Measurements from ENCODE around the gene ABCD2. TPM values are rescaled to one million over a fixed set of nuclear protein-coding genes. Genes with fewer than 3 reads are reported as not detected.
"Not testable (repeated sequence)": the region's sequence is repeated elsewhere in the genome, so short reads cannot be mapped to it uniquely, and the experiment has no call there.

ABCD2 gene
- total RNA-seq, 1 donor from 2014 or later, result 4.2 TPM

DNA sequence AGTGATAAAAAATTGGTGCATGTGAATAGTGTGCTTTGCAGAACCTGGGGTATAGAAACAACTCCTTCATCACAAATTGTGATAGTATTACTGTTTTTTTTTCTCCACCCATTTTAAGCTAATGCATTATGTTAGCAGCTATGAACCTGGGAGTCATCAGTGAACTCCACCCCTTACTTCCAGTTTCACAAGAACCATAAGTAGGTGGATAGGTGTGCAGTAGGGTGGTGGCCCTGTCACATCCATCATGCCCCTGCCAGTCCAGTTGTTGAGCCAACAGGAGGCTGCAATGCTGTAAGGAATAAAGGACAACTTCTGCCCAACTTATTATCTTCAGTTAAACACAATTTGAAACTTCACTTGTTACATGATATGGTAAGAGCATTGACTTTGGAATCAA is 85.7 kb downstream of the ABCD2 start:
- Mint-ChIP-seq H3K4me3 (ENCODE audit: unreplicated experiment) (no peak overlapping the region), H3K36me3 (ENCODE audit: unreplicated experiment) (no peaks in the 10 kb centered on the region), H3K27me3 (ENCODE audit: unreplicated experiment) (peaks cover 2% of the 10 kb centered on the region), H3K9me3 (ENCODE audit: unreplicated experiment) (no peaks in the 10 kb centered on the region), H3K27ac (ENCODE audit: unreplicated experiment) (no peak overlapping the region), H3K4me1 (ENCODE audit: low read depth, unreplicated experiment) (no peaks in the 10 kb centered on the region)
- TF ChIP-seq, protein P1, sequence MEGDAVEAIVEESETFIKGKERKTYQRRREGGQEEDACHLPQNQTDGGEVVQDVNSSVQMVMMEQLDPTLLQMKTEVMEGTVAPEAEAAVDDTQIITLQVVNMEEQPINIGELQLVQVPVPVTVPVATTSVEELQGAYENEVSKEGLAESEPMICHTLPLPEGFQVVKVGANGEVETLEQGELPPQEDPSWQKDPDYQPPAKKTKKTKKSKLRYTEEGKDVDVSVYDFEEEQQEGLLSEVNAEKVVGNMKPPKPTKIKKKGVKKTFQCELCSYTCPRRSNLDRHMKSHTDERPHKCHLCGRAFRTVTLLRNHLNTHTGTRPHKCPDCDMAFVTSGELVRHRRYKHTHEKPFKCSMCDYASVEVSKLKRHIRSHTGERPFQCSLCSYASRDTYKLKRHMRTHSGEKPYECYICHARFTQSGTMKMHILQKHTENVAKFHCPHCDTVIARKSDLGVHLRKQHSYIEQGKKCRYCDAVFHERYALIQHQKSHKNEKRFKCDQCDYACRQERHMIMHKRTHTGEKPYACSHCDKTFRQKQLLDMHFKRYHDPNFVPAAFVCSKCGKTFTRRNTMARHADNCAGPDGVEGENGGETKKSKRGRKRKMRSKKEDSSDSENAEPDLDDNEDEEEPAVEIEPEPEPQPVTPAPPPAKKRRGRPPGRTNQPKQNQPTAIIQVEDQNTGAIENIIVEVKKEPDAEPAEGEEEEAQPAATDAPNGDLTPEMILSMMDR (IDR thresholded peaks at IDR 0.05; ENCODE audit: partially characterized antibody, unreplicated experiment), result no peak
- no peak for DNase-seq

DNA sequence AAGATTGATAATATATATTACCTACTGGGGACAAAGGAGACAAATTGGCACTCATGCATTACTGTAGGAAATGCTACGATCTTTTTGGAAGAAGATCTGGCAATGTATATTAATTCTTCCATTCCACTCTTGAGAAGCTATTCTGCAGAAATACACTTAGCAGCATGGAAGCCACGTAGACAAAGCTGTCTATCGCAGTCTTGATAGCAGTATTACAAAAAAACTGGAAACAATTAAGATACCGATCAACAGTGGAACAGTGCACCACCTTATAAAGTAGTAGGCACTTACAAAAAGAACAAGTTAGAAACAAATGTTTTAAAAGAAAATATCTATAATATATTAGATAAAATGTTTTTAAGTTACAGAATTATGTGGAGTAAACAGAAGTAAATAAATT is 87.2 kb downstream of the ABCD2 start:
- TF ChIP-seq, protein P1 (IDR thresholded peaks at IDR 0.05; ENCODE audit: partially characterized antibody, unreplicated experiment), result no peak
- peaks cover 2% of the 10 kb centered on the region for H3K27me3 Mint-ChIP-seq (ENCODE audit: unreplicated experiment)
- no peak overlapping the region for H3K27ac Mint-ChIP-seq (ENCODE audit: unreplicated experiment)
- no peak for DNase-seq
- H3K36me3 Mint-ChIP-seq (ENCODE audit: unreplicated experiment), result no peaks in the 10 kb centered on the region
- H3K4me1 Mint-ChIP-seq (ENCODE audit: low read depth, unreplicated experiment), result no peaks in the 10 kb centered on the region
- no peaks in the 10 kb centered on the region for H3K9me3 Mint-ChIP-seq (ENCODE audit: unreplicated experiment)
- no peak overlapping the region for H3K4me3 Mint-ChIP-seq (ENCODE audit: unreplicated experiment)

DNA sequence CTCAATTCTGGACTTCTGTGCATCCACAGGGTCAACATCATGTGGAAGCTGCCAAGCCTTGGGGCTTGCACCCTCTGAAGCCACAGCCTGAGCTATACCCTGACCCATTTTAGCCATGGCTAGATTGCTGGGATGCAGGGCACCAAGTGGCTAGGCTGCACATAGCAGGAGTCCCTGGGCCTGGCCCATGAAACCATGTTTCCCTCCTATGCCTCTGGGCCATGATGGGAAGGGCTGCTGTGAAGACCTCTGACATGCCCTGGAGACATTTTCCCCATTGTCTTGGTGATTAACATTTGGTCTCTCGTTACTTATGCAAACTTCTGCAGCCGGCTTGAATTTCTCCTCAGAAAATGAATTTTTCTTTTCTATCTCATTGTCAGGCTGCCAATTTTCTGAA is 92.6 kb downstream of the ABCD2 start:
- Mint-ChIP-seq H3K4me1 (ENCODE audit: low read depth, unreplicated experiment) (no peaks in the 10 kb centered on the region), H3K27ac (ENCODE audit: unreplicated experiment) (no peak overlapping the region), H3K9me3 (ENCODE audit: unreplicated experiment) (no peaks in the 10 kb centered on the region), H3K36me3 (ENCODE audit: unreplicated experiment) (no peaks in the 10 kb centered on the region), H3K27me3 (ENCODE audit: unreplicated experiment) (no peaks in the 10 kb centered on the region), H3K4me3 (ENCODE audit: unreplicated experiment) (no peak overlapping the region)
- no peak for DNase-seq
- TF ChIP-seq, protein P1 (IDR thresholded peaks at IDR 0.05; ENCODE audit: partially characterized antibody, unreplicated experiment), result no peak

DNA sequence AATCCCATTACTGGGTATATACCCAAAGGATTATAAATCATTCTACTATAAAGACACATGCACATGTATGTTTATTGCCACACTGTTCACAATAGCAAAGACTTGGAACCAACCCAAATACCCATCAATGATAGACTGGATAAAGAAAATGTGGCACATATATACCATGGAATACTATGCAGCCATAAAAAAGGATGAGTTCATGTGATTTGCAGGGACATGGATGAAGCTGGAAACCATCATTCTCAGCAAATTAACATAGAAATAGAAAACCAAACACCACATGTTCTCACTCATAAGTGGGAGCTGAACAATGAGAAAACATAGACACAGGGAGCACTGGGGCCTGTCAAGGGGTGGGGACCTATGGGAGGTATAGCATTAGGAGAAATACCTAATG is 97.4 kb downstream of the ABCD2 start:
- H3K4me1 Mint-ChIP-seq (ENCODE audit: low read depth, unreplicated experiment); H3K4me3 Mint-ChIP-seq (ENCODE audit: unreplicated experiment); H3K9me3 Mint-ChIP-seq (ENCODE audit: unreplicated experiment); H3K27ac Mint-ChIP-seq (ENCODE audit: unreplicated experiment); DNase-seq; H3K27me3 Mint-ChIP-seq (ENCODE audit: unreplicated experiment): not testable (repeated sequence)
- peaks cover 14% of the 10 kb centered on the region for H3K36me3 Mint-ChIP-seq (ENCODE audit: unreplicated experiment)

DNA sequence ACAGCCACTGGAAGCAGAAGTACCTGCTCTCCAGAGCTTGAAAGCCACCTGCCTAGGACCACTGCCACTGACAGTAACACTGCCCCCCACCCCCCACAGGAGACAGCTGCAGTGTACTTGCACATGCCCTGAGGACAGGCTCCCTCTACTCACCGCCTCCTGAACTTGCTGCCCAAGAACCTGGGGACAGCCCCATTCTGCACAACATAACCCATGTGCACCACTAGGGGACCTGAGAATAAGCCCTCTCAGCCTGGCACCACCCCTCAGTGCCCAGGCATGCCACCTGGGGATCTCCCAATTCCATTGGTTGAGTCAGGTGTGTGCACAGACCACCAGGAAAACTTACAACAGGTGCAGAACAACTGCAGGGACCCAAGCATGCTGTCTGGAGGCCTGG is 109.6 kb downstream of the ABCD2 start:
- H3K27ac Mint-ChIP-seq (ENCODE audit: unreplicated experiment), result no peak overlapping the region

More for the DNA sequence above, 109.6 kb downstream of the ABCD2 start:
- DNase-seq, result no peak
- Mint-ChIP-seq H3K27me3 (ENCODE audit: unreplicated experiment) (no peaks in the 10 kb centered on the region), H3K4me3 (ENCODE audit: unreplicated experiment) (no peak overlapping the region), H3K4me1 (ENCODE audit: low read depth, unreplicated experiment) (no peaks in the 10 kb centered on the region), H3K36me3 (ENCODE audit: unreplicated experiment) (peaks cover 14% of the 10 kb centered on the region), H3K9me3 (ENCODE audit: unreplicated experiment) (peaks cover 5% of the 10 kb centered on the region)
- TF ChIP-seq, protein P1 (IDR thresholded peaks at IDR 0.05; ENCODE audit: partially characterized antibody, unreplicated experiment), result no peak

Data from glutamatergic neuron (in vitro differentiated cells).